Adrenal gland (tissue), 12 donors: ENCODE results near the gene SLC2A4. TPM values are rescaled to one million over a fixed set of nuclear protein-coding genes. Genes with fewer than 3 reads are reported as not detected.

Source experiments
- DNase-seq, 7 donors: peaks; one replicate each; pipeline ENCODE4 v3.0.0-alpha.2; 2019 to 2020
- H3K27ac ChIP-seq, 5 donors: fragments of 200-600 bp; sonication (generic) in 4 of 5; 1 replicate in 3 of 5; 2 replicates in 2 of 5; pipeline versions ENCODE4 v1.5.1 to v1.8.0; 2016 to 2020; ENCODE audit warnings: mild to moderate bottlenecking in 1 of 5
- H3K27me3 ChIP-seq: fragments of 200-600 bp; 2 replicates; pipeline ENCODE4 v1.8.0; 2021
- H3K36me3 ChIP-seq, 2 donors: fragments of 200-600 bp; replicated peaks in 1 of 2; 1 replicate in 1 of 2; 2 replicates in 1 of 2; pipeline versions ENCODE4 v1.5.1 to v1.8.0; 2018 to 2022
- H3K4me1 ChIP-seq, 2 donors: fragments of 200-600 bp; replicated peaks in 1 of 2; 1 replicate in 1 of 2; 2 replicates in 1 of 2; pipeline versions ENCODE4 v1.5.1 to v1.8.0; 2018 to 2021
- H3K4me3 ChIP-seq, 4 donors: fragments of 200-600 bp; sonication (generic) in 3 of 4; one replicate each; pipeline ENCODE4 v1.5.1; 2016 to 2018
- H3K9me3 ChIP-seq, 3 donors: fragments of 200-600 bp; sonication (generic) in 1 of 3; replicated peaks in 1 of 3; 1 replicate in 2 of 3; 2 replicates in 1 of 3; pipeline versions ENCODE4 v1.5.1 to v1.8.0; 2016 to 2021
- CTCF ChIP-seq, 6 experiments: fragments of 450-650 bp in 4 of 6; fragments of 200-600 bp in 2 of 6; sonication (generic) in 1 of 6; IDR thresholded peaks; 1 replicate in 5 of 6; 2 replicates in 1 of 6; pipeline versions ENCODE4 v1.5.1 to v1.8.0; 2016 to 2021; ENCODE audit warnings: antibody characterized with exemption in 6 of 6, mild to moderate bottlenecking in 2 of 6, moderate library complexity in 1 of 6
- POLR2A ChIP-seq, 2 donors: fragments of 450-650 bp; IDR thresholded peaks; one replicate each; pipeline ENCODE4 v1.6.1; 2017; ENCODE audit warnings: antibody characterized with exemption in 2 of 2, mild to moderate bottlenecking in 2 of 2, moderate library complexity in 1 of 2
- WGBS, 4 donors: extraction: QIAGEN DNeasy Blood & Tissue Kit in 2 of 4; methylation state at CpG; one replicate each; pipeline versions ENCODE4 v1.1.5 to v1.1.7; 2013 to 2017; 5-methylcytosine and 5-hydroxymethylcytosine counted together
- intact Hi-C, 2 donors: fragments of 100-400 bp; cut with DNase I; formaldehyde crosslinking; loops; one replicate each; pipeline versions ENCODE4 v1.14.1 to v1.15.0; 2022 to 2023
- polyA plus RNA-seq, 3 donors: library from polyadenylated mRNA; stranded (reverse); fragments of 200-250 nt in 2 of 3; fragments of 350-450 nt in 1 of 3; fragmentation: Illumina TruSeq in 1 of 3; extraction: RNeasy Lipid Tissue Mini Kit (QIAGEN cat#74804) in 1 of 3; gene quantifications; one replicate each; pipeline ENCODE4 v1.2.3, GENCODE V29; 2013 to 2014
- total RNA-seq, 9 donors: library from RNA; depleted of rRNA in 4 of 9; stranded (reverse); fragments of >200 nt in 4 of 9; fragments of 120-200 nt in 1 of 9; fragmentation: NEBNext Ultra II Directional in 1 of 9; extraction: Animal tissue kit (Norgen Biotek cat#: 25700) in 1 of 9; gene quantifications; one replicate each; pipeline versions ENCODE4 v1.1.0 to v1.2.4, GENCODE V29; 2013 to 2023
- donor health status: healthy with polysubstance abuse.
- donor health status: Bipolar disorder and iron deficiency.
- donor health status: DM: yes; HTN: yes; CAD: no.
- donor health status: DM: no; HTN: no; CAD: no.
- donor health status: DM: no; HTN: no; CAD: no.
- donor health status: DM: yes; HTN: yes; CAD: no.

SLC2A4 gene
- total and polyA plus RNA-seq, 12 donors: 0.75 to 30.0 (median 6.7) TPM

DNA sequence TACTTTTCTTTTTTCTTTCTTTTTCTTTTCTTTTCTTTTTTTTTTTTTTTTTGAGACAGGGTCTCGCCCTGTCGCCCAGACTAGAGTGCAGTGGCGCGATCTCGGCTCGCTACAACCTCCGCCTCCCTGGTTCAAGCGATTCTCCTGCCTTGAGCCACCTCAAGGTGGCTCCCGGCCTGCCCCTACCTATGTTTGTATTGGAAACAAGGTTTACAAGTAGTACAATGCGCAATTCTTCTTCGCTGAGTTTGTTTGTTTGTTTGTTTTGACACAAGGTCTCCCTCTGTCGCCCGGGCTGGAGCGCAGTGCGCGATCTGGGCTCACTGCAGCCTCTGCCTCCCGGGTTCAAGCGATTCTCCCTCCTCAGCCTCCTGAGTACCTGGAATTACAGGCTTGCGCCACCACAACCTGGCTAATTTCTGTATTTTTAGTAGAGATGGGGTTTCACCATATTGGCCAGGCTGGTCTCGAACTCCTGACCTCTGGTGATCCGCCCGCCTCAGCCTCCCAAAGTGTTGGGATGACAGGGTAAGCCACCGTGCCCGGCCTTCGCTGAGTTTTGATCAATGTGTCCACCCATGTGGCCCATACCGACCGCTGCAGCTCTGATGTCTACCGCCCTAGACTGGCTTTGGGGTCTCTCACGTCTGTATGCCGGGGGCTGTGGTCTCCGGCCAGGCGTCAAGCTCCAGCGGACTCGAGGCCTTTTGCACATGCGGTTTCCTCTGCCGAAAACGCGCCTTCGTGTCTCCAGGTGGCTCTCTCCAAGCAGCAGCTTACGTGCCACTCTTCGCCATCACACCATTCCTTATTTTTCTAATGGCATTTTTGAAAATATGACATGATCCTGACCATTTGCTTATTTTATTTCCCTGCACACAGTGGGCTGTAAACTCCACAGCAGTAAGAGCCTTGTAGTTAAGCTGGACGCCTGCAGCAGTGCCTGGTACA, 14.0 kb downstream of the SLC2A4 start:
- H3K27ac ChIP-seq: no peak overlapping the region
- TF ChIP-seq CTCF (IDR thresholded peaks at IDR 0.05): no peak
- TF ChIP-seq POLR2A (IDR thresholded peaks at IDR 0.05): no peak
- DNase-seq: peak in 1 of 7 donors; percentile 33
- H3K36me3 ChIP-seq: no peaks in the 10 kb centered on the region
- intact Hi-C loops: loop anchor here in 1 of 2 donors (2.0 to 10.0 kb wide), 2 partner anchors 15 to 241 kb away; partner anchors contain the start of gene SLC2A4
- H3K4me1 ChIP-seq: peaks cover 12 to 28% of the 10 kb centered on the region in 2 donors
- H3K27me3 ChIP-seq: peaks cover 10% of the 10 kb centered on the region
- peak overlapping the region in 1 of 4 donors; percentile 28 for H3K4me3 ChIP-seq
- WGBS, 4 donors: 67 to 74% (median 71%) methylated on average over 41 to 42 of the region's 42 CpGs
- no peaks in the 10 kb centered on the region for H3K9me3 ChIP-seq

DNA sequence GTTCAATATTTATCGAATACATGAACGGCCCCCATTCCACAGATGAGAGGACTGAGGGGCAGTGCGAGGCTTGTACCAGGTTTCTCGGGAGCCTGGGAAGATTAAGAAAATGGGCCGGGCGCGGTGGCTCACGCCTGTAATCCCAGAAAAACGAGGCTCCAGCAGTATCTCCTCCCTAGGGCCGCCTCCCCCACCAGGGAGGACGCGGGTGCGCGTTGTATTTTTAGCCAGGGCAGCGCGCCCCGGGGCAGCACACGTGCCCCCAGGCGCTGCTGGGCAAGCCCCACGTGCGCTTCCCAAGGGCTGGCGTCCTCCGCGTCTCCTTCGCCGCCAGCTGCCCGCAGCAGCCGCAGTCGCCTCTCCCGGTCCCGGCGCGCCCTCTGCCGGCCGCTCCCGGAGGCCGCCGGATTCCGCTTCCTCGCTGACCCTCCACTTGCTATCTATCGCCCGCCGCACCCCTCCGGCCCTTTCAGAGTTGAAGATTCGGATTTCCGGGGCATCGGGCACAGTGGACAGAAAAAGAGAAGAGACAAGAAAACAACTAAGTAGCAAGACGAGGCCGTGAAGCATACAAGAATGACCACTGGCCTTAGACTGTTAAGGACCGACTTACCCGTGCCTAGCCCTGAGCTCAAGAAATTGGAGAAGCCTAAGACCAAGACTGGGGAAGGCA, 14.8 kb downstream of the SLC2A4 start:
- no peak overlapping the region for H3K27ac ChIP-seq
- no peak overlapping the region for H3K4me3 ChIP-seq
- peaks cover 12 to 28% of the 10 kb centered on the region in 2 donors for H3K4me1 ChIP-seq
- intact Hi-C loops: loop anchor here in 1 of 2 donors (2.0 to 10.0 kb wide), 2 partner anchors 16 to 242 kb away; partner anchors contain the start of gene SLC2A4
- WGBS, 4 donors: 3 to 14% (median 3%) methylated on average over 23 to 51 of the region's 51 CpGs
- peak; percentile 71 to 98 (median 90) for TF ChIP-seq CTCF (IDR thresholded peaks at IDR 0.05)
- peak in 1 of 2 donors; percentile 9 for TF ChIP-seq POLR2A (IDR thresholded peaks at IDR 0.05)
- DNase-seq: peak; percentile 84 to 89 (median 87)
- H3K27me3 ChIP-seq: peaks cover 10% of the 10 kb centered on the region
- no peaks in the 10 kb centered on the region for H3K9me3 ChIP-seq
- H3K36me3 ChIP-seq: no peaks in the 10 kb centered on the region

GRCh38 chr17:7304179-7304578, 22.7 kb downstream of the SLC2A4 start:
- no peak overlapping the region for H3K4me3 ChIP-seq
- TF ChIP-seq POLR2A (IDR thresholded peaks at IDR 0.05) (no peak), CTCF (IDR thresholded peaks at IDR 0.05) (no peak)
- WGBS, 4 donors: 89 to 95% (median 93%) methylated on average over 7 of the region's 7 CpGs

More at GRCh38 chr17:7304179-7304578, 22.7 kb downstream of the SLC2A4 start:
- no peaks in the 10 kb centered on the region for H3K9me3 ChIP-seq
- H3K27ac ChIP-seq: no peak overlapping the region
- H3K27me3 ChIP-seq: no peaks in the 10 kb centered on the region
- H3K4me1 ChIP-seq: peaks cover 3% of the 10 kb centered on the region in 2 donors
- H3K36me3 ChIP-seq: no peaks in the 10 kb centered on the region
- no peak for DNase-seq
- intact Hi-C loops: loop anchor here in 1 of 2 donors (5.0 kb wide), 1 partner anchor 42 kb away; the partner anchor contains the start of gene CLDN7
